ENCODE data around the gene PRIMPOL. TPM values are rescaled to one million over a fixed set of nuclear protein-coding genes. Genes with fewer than 3 reads are reported as not detected.

PRIMPOL gene
- polyA plus RNA-seq, 1 experiment: 12.2 TPM

DNA sequence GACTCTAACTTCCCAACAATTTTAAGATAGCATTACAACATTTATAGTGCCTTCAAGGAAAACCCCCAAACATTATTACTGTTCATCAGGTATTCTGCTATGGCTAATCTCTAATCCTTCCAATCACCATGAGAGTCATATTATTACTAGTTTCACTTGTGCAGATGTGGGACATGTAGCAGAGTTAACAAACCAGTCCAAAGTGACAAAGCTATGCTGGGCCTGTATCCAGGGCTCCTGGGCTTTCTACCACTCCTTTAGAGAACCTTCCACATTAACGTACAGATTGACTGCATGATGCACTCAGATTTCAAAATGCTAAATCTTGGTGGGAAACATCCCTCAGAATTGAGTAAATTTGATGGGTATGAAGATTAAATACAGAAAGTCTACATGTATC, 16.7 kb upstream of the PRIMPOL start:
- no peak overlapping the region for H3K27ac ChIP-seq (ENCODE audit: low read depth, low read length)
- DNase-seq (ENCODE audit: low read depth, low spot score): no peak
- TF ChIP-seq, protein P1, sequence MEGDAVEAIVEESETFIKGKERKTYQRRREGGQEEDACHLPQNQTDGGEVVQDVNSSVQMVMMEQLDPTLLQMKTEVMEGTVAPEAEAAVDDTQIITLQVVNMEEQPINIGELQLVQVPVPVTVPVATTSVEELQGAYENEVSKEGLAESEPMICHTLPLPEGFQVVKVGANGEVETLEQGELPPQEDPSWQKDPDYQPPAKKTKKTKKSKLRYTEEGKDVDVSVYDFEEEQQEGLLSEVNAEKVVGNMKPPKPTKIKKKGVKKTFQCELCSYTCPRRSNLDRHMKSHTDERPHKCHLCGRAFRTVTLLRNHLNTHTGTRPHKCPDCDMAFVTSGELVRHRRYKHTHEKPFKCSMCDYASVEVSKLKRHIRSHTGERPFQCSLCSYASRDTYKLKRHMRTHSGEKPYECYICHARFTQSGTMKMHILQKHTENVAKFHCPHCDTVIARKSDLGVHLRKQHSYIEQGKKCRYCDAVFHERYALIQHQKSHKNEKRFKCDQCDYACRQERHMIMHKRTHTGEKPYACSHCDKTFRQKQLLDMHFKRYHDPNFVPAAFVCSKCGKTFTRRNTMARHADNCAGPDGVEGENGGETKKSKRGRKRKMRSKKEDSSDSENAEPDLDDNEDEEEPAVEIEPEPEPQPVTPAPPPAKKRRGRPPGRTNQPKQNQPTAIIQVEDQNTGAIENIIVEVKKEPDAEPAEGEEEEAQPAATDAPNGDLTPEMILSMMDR (IDR thresholded peaks at IDR 0.05; ENCODE audit: low read depth, low read length): no peak
- no peak overlapping the region for H3K4me3 ChIP-seq (ENCODE audit: low read depth, low read length)
- H3K9me3 ChIP-seq (ENCODE audit: control insufficient read depth, insufficient read depth, low read length): no peaks in the 10 kb centered on the region
- POLR2A ChIA-PET: no interaction called here
- CTCF ChIA-PET: interaction anchor here (1.3 kb wide), 1 partner anchor 551 kb away, joined by 3 read pairs; no protein-coding TSS in a partner anchor
- H3K27me3 ChIP-seq (ENCODE audit: control insufficient read depth, insufficient read depth, low read length): no peaks in the 10 kb centered on the region

- ChIA-PET CTCF (interaction anchor here (0.9 to 1.9 kb wide), 3 partner anchors 10 to 371 kb away, joined by 4 to 6 read pairs (median 5); no protein-coding TSS in a partner anchor), POLR2A (no interaction called here)
- Histone ChIP-seq H3K27me3 (ENCODE audit: control insufficient read depth, insufficient read depth, low read length) (no peaks in the 10 kb centered on the region), H3K27ac (ENCODE audit: low read depth, low read length) (no peak overlapping the region), H3K9me3 (ENCODE audit: control insufficient read depth, insufficient read depth, low read length) (no peaks in the 10 kb centered on the region), H3K4me3 (ENCODE audit: low read depth, low read length) (no peak overlapping the region)
- no peak for DNase-seq (ENCODE audit: low read depth, low spot score)
- TF ChIP-seq, protein P1 (IDR thresholded peaks at IDR 0.05; ENCODE audit: low read depth, low read length): no peak
Observed at GRCh38 chr4:184635381-184635780, 14.2 kb upstream of the PRIMPOL start.

DNA sequence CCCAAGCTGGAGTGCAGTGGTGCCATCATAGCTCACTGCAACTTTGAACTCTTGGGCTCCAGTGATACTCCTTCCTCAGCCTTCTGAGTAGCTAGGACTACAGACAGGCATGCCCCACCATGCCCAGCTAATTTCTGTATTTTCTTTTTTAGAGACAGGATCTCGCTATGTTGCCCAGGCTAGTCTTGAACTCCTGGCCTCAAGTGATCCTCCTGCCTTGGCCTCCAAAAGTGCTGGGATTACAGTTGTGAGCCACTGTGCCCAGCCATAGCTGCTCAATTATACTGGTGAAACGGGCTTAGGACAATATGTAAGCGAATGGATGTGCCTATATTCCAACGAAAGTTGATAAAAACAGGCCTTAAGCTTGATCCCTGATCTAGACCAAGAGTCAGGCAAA, 13.4 kb upstream of the PRIMPOL start:
- no peaks in the 10 kb centered on the region for H3K9me3 ChIP-seq (ENCODE audit: control insufficient read depth, insufficient read depth, low read length)
- no peak for DNase-seq (ENCODE audit: low read depth, low spot score)
- H3K27ac ChIP-seq (ENCODE audit: low read depth, low read length): no peak overlapping the region
- no peaks in the 10 kb centered on the region for H3K27me3 ChIP-seq (ENCODE audit: control insufficient read depth, insufficient read depth, low read length)
- ChIA-PET POLR2A (interaction anchor here (0.6 kb wide), 1 partner anchor 13 kb away, joined by 6 read pairs; no protein-coding TSS in a partner anchor), CTCF (interaction anchor here (0.9 to 1.9 kb wide), 3 partner anchors 9 to 372 kb away, joined by 4 to 6 read pairs (median 5); no protein-coding TSS in a partner anchor)
- TF ChIP-seq, protein P1 (IDR thresholded peaks at IDR 0.05; ENCODE audit: low read depth, low read length): no peak
- no peak overlapping the region for H3K4me3 ChIP-seq (ENCODE audit: low read depth, low read length)

- H3K27ac ChIP-seq (ENCODE audit: low read depth, low read length): no peak overlapping the region
- ChIA-PET POLR2A (no interaction called here), CTCF (interaction anchor here (1.5 to 1.9 kb wide), 2 partner anchors 8 to 373 kb away, joined by 4 to 6 read pairs; no protein-coding TSS in a partner anchor)
- no peak overlapping the region for H3K4me3 ChIP-seq (ENCODE audit: low read depth, low read length)
- no peaks in the 10 kb centered on the region for H3K27me3 ChIP-seq (ENCODE audit: control insufficient read depth, insufficient read depth, low read length)
- H3K9me3 ChIP-seq (ENCODE audit: control insufficient read depth, insufficient read depth, low read length): no peaks in the 10 kb centered on the region
- DNase-seq (ENCODE audit: low read depth, low spot score): no peak
- TF ChIP-seq, protein P1 (IDR thresholded peaks at IDR 0.05; ENCODE audit: low read depth, low read length): no peak
Observed at GRCh38 chr4:184636897-184637296, 12.6 kb upstream of the PRIMPOL start.

- ChIA-PET CTCF (no interaction called here), POLR2A (no interaction called here)
- no peaks in the 10 kb centered on the region for H3K9me3 ChIP-seq (ENCODE audit: control insufficient read depth, insufficient read depth, low read length)
- DNase-seq (ENCODE audit: low read depth, low spot score): no peak
- H3K27me3 ChIP-seq (ENCODE audit: control insufficient read depth, insufficient read depth, low read length): no peaks in the 10 kb centered on the region
- TF ChIP-seq, protein P1 (IDR thresholded peaks at IDR 0.05; ENCODE audit: low read depth, low read length): no peak
- H3K27ac ChIP-seq (ENCODE audit: low read depth, low read length): no peak overlapping the region
- H3K4me3 ChIP-seq (ENCODE audit: low read depth, low read length): no peak overlapping the region
Observed at GRCh38 chr4:184641022-184641421, 8.5 kb upstream of the PRIMPOL start.

Measured in AG04450 (cell line).